RCC 7860 (cell line): ENCODE results near the gene TASP1.
"Not testable (repeated sequence)": the region's sequence is repeated elsewhere in the genome, so short reads cannot be mapped to it uniquely, and the experiment has no call there.

Experiments
- DNase-seq: peaks from one replicate; pipeline ENCODE4 v3.0.0-alpha.2; 2015; ENCODE audit warnings: low spot score
- FAIRE-seq: peaks from 2 replicates; lab custom pipeline; 2012; peaks lifted over from hg19 to GRCh38; lab: Jason Lieb, UNC

Gene TASP1

GRCh38 chr20:13357782-13358181, 280.9 kb downstream of the TASP1 start:
- not testable (repeated sequence) for DNase-seq, FAIRE-seq

GRCh38 chr20:13356591-13356990, 282.1 kb downstream of the TASP1 start:
- DNase-seq = no peak
- no peak for FAIRE-seq

GRCh38 chr20:13355941-13356486, 282.7 kb downstream of the TASP1 start:
- FAIRE-seq (no peak), DNase-seq (no peak)

DNA sequence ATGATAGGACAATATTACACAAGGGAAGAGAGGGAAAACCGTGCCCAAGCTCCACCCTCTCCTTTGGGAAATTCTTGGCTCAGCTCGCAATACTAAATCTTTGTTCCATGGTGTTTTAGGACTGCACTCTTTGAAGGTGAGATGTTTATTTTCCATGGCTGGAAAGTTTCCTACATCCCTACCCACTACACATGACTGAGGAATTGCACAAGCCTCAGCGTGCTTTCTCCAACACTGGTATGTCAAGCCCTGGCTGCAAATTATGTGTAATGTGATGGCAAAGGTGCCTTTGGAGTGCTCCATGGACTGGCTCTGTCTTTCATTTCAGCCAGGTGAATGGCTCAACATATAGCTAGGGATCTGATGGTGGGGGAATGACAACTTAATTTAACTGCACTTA, 283.3 kb downstream of the TASP1 start:
- no peak for DNase-seq
- no peak for FAIRE-seq

DNA sequence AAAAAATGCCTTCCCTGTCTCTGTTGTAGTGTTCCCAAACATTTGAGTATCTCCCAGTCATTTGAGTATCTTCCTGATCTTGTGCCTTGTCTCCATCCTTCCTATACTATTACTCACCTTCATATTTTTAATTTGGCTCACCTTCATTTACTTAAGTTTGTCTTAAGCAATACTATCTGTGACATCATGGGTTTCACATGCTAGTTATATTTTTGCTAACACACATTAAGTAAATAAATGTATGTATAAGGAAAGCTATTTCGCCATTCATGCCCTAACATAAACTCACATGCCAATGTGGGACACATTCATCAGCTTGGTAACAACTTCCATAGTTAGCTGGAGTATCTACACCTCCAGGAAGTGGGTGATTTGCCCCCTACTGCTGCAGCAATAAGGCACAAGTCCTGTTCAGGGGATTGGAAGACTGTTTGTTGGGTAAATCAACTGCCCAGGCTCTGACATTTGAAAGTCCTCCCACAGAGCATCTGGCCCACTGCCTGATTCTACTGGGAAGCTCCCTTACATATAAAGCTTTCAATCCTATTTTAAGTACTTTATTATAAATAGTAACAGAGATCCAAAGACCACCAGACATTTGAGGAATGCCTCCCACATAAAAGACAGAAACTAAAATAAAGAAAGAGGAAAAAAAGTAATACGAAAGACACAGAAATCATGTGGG, 285.3 kb downstream of the TASP1 start:
- FAIRE-seq (no peak), DNase-seq (no peak)

- FAIRE-seq (no peak), DNase-seq (no peak)
Measured at GRCh38 chr20:13349235-13349604, 289.5 kb downstream of the TASP1 start.

DNA sequence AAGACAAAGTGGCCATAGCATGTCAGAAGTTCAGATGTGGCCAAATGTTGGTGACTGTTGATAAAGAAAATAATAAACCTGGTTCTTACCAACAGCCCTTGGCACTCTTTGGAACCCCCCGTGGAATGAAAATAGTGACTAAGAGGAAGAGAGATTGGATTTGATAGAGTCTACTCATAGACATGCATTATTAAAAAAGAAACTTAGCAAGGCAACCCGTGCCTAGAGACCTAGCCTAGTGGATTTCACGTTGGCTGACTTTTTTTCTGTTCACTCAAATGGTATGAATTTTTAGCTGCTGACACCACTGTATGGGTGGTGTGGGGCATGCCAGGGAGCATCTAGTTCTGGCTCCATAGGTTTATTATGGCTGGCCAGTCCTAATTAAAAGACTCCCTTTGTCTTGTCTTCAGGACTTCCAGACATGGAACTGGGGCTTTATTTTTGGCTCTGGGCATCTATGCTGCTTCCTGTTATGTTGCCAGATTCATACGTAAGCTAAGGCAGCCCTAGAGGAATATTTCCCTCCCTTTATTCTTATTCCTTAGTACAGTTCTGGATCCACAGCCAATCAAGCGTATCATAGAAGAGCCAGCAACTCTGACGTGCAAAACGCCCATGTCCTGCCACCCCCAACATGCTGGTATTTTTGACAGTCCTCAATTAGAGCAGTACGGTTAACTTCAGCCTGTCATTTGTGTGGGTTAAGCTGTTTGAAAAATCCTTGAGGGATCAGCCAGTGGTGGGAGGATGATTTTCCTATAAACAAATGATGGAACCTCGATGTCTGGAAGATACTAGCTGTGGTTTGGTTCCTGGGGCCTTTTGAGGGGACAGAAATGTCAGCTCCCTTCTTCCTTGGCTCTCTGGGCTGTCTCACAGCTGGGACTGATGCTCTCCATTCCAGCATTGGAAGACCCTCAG, 290.2 kb downstream of the TASP1 start:
- FAIRE-seq (no peak), DNase-seq (peak; percentile 18)

DNA sequence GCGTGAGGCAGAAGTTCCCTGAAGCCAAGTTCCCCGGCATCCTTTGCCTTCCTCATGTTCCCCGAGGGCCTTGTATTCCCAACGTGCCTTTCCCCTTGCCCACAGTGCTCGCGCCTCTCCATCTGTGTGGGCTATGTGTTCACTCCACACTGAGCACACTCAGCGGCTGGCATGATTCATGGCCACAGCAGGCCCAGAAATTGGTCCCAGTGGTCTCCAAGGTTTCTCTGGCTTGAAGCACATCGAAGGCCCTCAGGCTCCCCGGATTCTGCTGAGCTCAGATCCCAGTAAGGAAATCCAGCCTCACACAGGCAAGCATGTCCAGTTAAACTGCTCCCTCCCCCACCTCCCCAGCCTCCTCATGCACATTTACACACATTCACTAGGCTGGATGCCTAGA, 294.1 kb downstream of the TASP1 start:
- FAIRE-seq = no peak
- no peak for DNase-seq

DNA sequence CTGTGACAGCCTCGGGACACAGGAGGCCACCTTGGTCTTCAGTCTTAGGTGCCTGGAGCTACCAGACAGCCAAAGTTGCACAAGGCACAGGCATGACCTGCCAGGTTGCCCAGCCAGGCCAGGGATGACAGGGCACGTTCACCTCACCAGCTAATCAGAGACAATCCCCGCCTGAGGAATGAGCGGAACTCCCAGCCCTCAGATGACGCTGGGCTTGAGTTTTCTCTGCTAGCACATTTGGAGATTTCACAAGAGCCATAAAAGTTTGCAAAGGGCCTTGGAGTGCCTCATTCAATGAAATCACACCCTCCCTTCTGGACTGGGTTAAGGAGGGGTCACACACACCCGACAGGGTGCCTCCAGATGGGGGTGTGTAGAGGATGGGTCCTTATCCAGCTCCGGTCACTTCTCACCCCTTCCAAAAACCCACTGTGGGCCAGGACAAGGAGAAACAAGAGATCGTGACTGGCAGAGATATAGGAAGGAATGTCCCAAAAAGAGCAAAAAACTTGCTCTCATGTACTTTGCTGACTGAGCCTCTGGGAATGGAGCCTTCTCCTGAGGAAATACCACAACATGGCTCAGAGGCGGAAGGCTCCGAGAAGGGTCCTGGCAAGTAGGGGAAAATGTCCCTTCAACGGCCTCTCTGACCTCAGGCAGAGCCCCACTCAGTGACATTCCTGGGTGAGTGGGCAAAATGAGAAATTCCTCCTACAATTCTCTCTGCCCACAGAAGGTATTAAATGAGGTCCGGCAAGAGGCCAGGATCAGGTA, 296.1 kb downstream of the TASP1 start:
- DNase-seq (no peak), FAIRE-seq (no peak)

GRCh38 chr20:13341737-13342393, 296.9 kb downstream of the TASP1 start:
- DNase-seq = no peak
- FAIRE-seq = no peak

GRCh38 chr20:13340088-13340487, 298.6 kb downstream of the TASP1 start:
- FAIRE-seq (no peak), DNase-seq (no peak)
